ENCODE results near the gene MSI1. TPM values are rescaled to one million over a fixed set of nuclear protein-coding genes. Genes with fewer than 3 reads are reported as not detected.
A peak's percentile ranks its signal among the peaks of the same experiment; 100 is the strongest.
"Not testable (repeated sequence)": the region's sequence is repeated elsewhere in the genome, so short reads cannot be mapped to it uniquely, and the experiment has no call there.

MSI1 gene
- total RNA-seq, 1 experiment from 2014 or later = 0.57 TPM

DNA sequence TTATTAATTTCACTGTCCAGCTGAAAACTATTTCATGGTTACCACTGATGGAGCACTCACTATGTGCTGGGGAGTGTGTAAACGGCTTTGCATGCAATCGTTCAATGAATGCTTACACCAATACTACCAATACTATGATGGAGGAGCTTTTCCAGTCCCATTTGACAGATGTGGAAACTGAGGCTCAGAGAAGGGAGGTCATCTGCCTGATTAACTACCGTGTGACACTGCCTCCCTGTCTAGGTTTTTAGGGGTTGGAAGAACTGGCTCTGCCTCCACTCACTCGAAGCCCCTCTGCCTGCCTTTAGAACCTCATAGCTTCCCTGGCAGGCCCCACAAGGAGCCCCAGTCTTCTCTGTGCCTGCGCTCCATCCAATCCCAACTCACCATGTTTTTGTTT, 11.9 kb downstream of the MSI1 start:
- no peak for DNase-seq (ENCODE audit: low spot score)

DNA sequence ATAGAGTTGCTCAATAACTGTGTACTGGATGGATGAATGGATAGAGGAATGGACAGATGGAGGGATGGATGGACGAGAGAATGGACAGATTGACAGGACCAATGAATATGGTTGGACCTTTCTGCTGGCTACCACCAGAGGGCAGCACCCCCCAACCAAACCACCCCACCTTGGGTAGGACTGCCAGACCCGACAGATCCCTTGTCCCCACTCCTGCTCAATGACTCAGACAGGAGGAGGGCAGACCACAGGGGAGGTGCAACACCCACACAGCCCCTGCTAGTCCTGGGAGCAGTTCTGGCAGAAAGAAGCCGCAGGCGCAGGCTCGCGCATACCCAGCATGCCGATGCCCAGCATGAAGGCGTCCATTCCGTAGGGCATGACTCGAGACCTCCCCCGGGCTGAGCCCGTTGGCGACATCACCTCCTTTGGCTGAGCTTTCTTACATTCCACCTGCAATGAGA, 12.4 kb downstream of the MSI1 start:
- DNase-seq (ENCODE audit: low spot score) = peak; percentile 96

DNA sequence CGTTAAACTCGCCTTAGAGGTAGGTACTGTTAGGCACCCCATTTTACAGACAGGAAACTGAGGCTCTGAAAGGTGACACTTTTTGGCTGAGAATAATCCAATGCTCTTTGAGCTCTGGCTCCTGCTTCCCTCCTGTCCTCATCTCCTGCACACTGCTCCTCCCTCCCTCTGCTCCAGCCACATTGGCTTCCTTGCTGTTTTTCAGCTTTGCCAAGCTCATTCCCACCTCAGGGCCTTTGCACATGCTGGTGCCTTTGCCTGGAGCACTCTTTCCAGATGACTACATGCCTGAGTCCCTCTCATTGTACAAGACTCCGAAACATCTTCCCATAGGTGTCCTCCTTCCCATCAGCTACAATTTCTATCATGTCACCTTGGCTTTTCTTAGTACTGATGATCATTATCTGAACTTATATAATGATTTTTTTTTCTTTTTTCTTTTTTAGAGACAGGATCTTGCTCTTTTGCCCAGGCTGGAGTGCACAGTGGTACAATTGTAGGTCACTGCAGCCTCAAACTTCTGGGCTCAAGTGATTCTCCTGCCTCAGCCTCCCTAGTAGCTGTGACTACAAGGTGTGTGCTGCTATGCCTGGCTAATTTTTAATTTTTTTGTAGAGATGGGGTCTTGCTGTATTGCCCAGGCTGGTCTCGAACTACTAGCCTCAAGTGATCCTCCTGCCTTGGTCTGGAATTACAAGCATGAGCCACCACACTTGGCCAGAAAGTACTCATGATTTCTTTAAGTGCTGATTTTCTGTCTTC, 15.2 kb downstream of the MSI1 start:
- no peak for DNase-seq (ENCODE audit: low spot score)

DNA sequence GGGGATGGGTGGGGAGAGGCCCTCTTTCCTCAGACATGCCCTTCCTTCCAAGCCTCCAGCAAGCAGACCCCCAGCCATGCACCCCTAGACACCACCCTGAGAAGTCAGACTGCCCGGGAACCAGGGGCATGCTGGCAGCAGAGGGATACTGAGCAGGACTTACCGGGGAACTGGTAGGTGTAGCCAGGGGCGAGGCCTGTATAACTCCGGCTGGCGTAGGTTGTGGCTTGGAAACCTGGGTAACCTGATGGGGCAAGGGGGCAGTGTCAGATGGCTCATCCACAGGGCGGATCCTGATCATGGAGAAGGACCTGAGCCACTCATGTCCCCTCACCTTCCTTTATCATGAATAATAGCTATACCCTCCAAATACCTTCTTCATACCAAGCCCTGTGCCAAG, 15.8 kb downstream of the MSI1 start:
- no peak for DNase-seq (ENCODE audit: low spot score)

DNA sequence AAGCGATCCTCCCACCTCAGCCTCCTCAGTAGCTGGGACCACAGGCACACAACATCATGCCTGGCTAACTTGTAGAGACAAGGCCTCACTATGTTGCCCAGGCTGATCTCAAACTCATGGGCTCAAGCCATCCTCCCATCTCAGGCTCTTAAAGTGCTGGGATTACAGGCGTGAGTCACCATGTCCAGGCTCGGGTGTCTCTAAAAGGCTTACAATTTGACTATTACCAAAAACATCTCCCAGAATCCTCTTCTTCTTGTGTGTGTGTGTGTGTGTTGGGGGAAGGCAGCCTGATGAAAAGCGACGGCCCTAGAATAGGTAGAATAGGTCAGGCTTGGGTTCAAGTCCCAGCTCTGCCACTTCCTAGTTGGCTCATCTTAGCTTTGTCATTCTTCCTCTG, 16.8 kb downstream of the MSI1 start:
- DNase-seq (ENCODE audit: low spot score) = peak; percentile 58

DNA sequence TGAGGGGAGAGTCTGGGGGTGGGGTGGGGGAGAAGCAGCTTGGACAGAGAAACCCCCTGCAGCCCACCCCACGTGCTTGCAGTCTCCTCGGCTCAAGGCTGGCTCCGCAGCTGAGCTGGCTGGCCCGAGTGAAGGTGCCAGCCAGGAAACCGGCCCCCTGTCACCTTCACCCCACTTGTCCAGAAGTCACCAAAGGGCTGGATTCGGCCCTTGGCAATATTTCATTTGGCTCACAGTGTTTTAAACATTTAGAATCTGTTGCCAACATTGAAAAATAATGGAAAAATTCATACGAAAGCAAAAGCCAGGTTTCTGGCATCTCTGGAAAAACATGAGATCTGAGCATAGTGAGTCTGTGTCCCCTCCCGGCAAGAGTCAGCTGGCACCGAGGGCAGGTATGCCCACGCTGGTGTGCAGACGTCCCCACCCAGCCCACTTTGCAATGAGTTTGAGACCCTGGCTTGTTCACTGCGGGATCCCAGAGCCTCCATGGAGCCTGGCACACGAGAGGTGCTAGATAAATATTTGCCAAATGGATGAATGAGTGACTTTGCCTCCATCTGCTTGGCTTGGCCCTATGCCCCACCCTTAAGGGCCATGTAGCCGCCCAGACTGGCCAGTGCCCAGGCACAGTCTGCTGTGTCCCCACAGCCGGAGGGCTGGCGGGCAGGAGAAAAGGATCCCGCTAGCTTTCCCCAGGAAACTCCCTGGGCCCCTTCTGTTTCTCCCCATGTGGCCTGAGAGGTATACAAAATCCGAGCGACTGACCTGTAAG, 18.2 kb downstream of the MSI1 start:
- DNase-seq (ENCODE audit: low spot score) = no peak

DNA sequence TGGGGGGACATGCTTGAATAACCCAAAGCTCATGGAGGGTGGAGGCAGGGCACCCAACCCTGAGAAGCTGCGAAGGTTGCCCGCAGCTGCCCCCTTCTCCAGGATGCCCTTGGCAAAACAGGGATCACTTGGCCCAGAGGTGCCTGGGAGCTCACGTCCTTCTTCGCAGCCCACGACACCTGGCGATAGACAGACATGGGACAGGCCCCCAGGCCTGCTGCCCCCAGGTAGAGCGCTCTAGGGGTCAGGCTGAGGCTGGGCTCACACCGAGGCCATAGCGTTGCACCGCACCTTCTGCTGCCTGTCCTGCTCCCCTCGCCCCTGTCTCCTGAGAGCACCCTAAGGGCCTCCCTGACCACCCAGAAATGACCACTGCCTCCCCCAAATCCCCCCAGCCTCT, 21.2 kb downstream of the MSI1 start:
- DNase-seq (ENCODE audit: low spot score) = no peak

DNA sequence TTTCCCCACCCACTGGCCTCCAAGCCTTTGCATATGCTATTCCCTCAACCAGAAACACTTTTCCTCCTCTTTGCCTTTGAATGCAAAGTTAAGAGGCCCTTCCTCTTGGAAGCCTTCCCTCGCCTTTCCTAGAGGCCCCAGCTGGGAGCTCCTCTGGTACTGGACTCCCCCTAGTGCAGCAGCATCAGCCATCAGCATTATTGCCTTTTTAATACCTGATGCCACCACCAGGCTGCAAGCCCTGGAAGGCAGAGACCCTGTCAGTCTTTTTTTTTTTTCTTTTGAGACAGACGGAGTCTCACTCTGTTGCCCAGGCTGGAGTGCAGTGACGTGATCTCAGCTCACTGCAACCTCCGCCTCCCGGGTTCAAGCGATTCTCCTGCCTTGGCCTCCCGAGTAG, 22.3 kb downstream of the MSI1 start:
- DNase-seq (ENCODE audit: low spot score) = no peak

DNA sequence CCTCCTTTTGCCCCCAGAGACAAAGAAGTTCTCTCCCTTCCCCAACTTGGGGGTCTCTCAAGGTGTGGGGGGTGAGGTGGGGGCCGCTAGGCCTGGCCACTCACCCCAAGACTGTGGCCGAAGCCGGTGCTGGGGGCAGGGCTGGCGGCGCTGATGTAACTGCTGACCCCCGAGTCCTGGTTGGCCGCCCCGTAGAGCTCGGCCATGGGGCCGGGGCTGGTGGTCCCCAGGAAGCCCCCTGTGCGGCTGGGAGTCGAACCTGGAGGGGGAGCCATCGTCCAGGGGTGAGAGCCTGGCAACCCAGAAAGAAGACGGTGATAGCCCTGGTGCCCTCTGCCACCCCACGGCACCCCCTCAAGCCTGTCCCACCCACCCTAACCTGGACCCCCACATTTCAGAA, 22.9 kb downstream of the MSI1 start:
- DNase-seq (ENCODE audit: low spot score) = no peak

DNA sequence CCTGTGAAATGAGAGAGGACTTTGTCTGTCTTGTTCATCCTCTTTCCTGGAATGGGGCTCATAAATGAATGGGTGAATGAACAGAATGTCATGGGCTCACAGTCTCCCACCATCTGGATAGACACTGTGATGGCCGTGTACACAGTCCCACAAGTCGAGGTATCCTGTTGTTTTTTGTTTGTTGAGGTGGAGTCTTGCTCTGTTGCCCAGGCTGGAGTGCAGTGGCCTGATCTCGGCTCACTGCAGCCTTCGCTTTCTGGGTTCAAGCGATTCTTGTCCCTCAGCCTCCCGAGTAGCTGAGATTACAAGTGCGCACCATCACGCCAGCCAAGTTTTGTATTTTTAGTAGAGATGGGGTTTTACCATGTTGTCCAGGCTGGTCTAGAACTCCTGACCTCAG, 25.3 kb downstream of the MSI1 start:
- DNase-seq (ENCODE audit: low spot score) = no peak

DNA sequence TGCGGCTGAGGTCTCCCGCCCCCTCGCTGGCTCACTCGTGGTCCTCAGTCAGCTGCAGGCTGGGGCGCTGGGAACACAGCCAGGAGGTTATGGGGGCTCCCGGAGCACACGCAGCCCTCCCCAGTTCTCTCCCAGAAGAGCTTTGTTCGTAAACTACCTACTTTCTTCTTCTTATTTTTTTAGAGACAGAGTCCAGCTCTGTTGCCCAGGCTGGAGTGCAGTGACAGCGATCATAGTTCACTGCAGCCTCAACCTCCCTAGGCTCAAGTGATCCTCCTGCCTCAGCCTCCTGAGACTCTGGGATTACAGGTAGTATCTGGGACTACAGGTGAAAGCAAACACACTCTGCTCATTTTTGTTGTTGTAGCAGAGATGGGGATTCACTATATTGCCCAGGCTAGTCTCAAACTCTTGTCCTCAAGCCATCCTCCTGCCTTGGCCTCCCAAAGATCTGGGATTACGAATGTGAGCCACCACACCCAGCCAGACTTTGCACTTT, 25.9 kb downstream of the MSI1 start:
- DNase-seq (ENCODE audit: low spot score) = no peak

DNA sequence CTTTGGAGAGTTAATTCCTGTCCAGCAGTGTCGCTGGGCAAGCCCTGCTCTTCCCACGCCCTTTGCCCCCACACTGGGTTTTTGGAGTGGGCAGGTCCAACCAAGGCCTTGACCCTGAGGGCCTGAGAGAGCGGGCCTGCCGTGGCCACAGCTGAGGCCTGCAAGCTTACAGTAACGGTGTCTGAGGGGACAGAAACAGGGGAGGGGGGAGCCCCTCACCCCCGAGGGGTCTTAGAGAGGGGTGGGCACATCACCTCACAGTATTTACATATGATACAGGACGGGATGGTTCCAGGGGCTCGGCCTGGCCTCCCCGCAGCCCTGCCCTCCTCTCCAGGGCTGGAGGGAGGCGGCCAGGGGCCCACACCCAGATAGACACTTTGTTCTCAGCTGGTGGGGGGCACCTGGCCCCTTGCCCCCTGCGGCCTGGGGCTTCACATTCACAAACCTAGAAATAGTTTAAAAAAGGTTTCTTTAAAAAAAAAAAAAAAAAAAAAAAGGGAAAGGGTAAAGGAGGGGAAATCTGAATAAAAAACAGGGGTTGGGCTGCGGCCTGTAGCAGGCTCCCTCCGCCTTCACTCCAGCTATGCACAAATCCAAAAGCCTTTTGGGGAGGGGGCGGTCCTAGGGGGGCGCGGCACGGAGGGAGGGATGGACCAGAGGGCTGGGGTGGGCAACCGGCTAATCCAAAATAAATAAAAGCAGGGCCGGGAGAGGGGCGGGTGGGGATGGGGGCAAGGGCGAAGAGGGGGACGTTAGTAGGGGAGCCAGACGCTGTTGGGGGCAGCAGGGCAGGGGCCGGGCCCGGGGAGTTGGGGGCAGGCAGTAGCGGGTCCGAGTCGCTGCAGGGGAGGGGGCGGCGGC, 26.6 kb downstream of the MSI1 start:
- no peak for DNase-seq (ENCODE audit: low spot score)

DNA sequence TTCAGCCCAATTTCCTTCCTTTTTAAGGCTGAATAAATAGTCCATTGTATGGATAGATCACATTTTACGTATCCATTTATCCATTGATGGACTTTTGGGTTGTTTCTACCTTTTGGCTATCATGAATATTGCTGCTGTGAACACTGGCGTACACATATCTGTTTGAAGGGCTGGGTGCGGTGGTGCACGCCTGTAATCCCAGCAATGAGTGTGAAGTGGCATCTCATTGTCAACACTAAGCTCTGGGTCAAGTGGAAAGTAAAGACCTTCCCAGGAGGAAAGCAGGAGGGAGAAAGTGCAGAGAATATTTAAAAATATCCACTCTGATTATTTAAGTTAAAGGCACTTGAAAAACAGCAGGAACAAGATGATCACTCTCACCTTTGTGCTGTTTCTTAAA, 29.7 kb downstream of the MSI1 start:
- DNase-seq (ENCODE audit: low spot score) = no peak

DNA sequence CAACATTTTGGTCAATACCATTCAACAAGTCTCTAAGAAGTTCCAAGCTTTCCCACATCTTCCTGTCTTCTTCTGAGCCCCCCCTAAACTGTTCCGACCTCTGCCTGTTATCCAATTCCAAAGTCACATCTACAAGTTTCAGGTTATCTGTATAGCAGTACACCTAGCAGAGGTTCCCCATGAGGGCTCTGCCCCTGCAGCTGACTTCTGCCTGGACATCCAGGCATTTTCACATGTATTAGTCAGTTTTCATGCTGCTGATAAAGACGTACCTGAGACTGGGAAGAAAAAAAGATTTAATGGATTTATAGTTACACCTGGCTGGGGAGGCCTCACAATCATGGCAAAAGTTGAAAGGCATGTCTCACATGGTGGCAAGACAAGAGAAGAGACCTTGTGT, 31.2 kb downstream of the MSI1 start:
- no peak for DNase-seq (ENCODE audit: low spot score)

DNA sequence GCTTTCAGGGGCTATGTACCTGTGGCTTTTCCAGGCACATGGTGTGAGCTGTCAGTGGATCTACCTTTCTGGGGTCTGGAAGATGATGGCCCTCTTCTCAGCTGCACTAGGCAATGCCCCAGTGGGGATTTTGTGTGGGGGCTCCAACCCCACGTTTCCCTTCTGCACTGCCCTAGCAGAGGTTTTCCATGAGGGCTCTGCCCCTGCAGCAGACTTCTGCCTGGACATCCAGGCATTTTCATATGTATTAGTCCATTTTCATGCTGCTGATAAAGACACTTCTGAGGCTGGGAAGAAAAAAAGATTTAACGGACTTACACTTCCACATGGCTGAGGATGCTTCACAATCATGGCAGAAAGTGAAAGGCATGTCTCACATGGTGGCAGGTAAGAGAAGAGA, 32.6 kb downstream of the MSI1 start:
- not testable (repeated sequence) for DNase-seq (ENCODE audit: low spot score)

DNA sequence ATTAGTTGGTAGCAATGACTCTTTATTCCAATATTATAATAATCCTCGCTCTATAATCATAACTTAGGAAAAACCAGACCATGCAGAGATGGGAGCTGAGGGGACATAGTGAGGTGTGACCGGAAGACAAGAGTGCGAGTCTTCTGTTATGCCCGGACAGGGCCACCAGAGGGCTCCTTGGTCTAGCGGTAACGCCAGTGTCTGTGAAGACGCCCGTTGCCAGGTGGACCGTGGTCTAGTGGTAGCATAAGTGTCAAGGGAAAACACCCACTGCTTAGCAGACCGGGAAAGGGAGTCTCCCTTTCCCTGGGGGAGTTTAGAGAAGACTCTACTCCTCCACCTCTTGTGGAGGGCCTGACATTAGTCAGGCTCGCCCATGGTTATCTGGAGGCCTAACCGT, 33.5 kb downstream of the MSI1 start:
- DNase-seq (ENCODE audit: low spot score) = peak; percentile 56

DNA sequence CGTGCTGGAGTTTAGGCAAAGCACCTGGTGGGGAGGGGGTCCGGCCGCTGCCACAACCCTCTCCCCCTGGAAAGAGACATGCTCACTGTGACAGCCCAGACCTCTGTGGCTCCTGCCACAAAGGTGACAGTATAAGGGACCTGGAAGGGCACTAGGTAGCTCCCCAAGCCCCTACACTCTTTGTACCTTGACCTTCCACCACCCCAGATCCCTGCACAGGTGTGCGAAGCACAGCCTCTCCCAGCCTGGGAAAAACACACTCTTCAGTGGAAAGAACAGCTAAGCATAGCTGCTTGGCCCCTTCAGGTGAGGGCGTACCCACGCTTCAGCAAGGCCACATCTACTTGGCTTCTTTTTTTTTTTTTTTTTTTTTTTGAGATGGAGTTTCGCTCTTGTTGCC, 36.4 kb downstream of the MSI1 start:
- DNase-seq (ENCODE audit: low spot score) = no peak

DNA sequence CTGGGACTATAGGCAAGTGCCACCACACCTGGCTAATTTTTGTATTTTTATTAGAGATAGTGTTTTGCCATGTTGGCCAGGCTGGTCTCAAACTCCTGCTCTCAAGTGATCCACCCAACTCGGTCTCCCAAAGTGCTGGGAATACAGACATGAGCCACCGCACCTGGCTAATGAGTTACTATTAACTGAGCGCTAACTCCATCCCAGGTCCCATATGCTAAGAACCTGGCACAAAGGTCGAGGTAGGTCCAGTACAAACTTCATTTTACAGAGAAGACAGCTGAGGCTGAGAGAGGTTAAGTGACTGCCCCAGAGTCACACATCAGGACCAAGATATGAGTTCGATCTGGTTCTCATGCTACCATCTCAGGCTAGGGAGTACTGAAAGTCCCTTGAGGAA, 36.9 kb downstream of the MSI1 start:
- DNase-seq (ENCODE audit: low spot score) = no peak

DNA sequence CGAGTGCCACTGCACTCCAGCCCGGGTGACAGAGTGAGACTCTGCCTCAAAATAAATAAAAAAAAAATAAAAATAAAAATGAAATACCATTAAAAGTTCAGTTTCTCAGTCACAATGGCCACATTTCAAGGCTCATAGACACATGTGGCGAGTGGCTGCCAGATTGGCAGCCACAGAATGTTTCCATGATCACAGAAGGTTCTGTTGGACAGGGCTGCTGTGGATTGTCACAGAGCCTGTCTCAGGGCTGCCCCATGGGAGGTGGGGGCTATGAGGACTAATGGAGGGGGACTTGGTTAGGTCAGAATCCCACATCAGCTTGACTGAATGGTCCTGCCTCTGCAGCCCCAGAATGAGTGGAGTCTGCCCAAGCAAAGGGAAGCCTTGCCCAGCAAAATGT, 37.6 kb downstream of the MSI1 start:
- DNase-seq (ENCODE audit: low spot score) = no peak

DNA sequence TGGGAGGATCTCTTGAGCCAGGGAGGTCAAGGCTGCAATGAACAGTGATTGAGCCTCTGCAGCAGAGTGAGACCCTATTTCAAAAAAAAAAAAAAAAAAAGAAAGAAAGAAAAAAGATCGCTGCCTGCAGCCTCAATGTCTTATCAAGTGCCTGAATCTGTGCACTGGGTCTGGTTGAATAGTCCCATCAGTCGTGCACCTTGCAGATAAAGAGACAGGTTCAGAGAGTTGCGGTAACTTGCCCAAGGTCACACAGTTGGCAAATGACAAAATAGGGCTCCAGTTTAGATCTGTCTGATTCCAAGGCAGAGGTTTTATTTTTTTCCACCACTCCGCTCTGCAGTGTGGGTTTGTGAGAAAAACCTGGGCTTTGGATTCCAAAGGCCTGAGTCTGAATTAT, 40.7 kb downstream of the MSI1 start:
- no peak for DNase-seq (ENCODE audit: low spot score)

DNA sequence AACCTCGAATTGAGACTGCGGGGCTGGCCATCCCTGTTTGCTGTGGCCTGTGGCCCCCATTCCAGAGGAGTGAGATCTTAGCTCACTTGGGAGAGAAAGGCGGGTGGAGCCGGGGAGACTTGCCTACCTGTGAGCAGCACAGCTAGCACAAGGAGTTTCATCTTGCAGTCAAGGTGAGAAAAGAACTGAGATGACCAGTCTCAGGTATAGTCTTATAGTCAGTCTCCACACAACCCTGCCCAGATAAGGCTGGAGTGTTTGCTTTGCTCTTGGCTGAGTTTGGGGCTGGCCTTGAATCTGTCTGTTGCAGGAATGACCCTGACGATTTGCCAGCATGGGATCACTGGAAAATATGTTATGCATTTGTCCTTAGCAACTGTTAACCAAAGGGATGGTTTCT, 41.4 kb downstream of the MSI1 start, which contains the start of gene PLA2G1B:
PLA2G1B (minus strand) TSS at position 187 of the 400 bp plus-strand sequence; CDS start at position 161, 26 bp downstream.
- no peak for DNase-seq (ENCODE audit: low spot score)

DNA sequence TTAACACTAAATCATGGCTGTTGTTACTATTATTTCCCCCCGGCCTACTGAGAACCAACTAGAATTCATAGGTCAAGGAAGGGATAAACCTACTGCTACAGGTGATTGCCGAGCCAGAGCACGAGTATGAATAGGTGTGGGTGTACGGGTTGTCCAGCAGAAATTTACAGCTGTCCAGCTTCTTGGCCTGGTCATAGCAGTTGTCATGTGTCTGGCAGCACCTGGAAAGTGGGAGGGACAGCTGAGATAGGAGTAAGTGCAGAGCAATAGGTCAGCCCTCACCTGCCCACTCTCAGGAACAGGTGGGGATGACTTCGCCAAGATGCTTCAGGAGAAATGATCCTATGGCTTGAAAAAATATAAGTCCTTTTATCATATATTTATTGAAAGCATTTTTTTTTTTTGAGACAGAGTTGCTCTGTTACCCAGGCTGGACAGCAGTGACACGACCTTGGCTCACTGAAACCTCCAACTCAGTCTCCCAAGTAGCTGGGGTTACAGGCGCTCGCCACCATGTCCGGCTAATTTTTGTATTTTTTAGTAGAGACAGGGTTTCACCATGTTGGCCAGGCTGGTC, 44.0 kb downstream of the MSI1 start:
- DNase-seq (ENCODE audit: low spot score) = no peak

Measured in A172 (cell line).